BJ (cell line): ENCODE data around the gene MS4A4A. TPM values are rescaled to one million over a fixed set of nuclear protein-coding genes. Genes with fewer than 3 reads are reported as not detected.

Source experiments
- CTCF ChIA-PET: fragments of 350-600 bp; formaldehyde crosslinking; extraction: SDS; loops from one replicate; lab custom pipeline; 2021; ENCODE audit warnings: antibody characterized with exemption, inconsistent platforms; lab: Yijun Ruan, JAX
- POLR2A ChIA-PET: fragments of 300-600 bp; sonication (Branson Sonifier 250); formaldehyde crosslinking; extraction: SDS; loops from one replicate; lab custom pipeline; 2021; ENCODE audit warnings: antibody characterized with exemption; lab: Charles Lee
- DNase-seq: peaks from one replicate; pipeline ENCODE4 v3.0.0-alpha.2; 2011; ENCODE audit warnings: low read depth
- H3K27me3 ChIP-seq: 2 replicates; pipeline ENCODE4 v1.6.0; 2011; ENCODE audit warnings: low read length; ENCODE audit not compliant: control insufficient read depth, insufficient read depth
- H3K36me3 ChIP-seq: 2 replicates; pipeline ENCODE4 v1.5.1; 2011; ENCODE audit warnings: low read length; ENCODE audit not compliant: control insufficient read depth, insufficient read depth
- H3K4me3 ChIP-seq: 2 replicates; pipeline ENCODE4 v1.5.1; 2011; ENCODE audit warnings: low read depth, mild to moderate bottlenecking, control low read depth, low read length
- CTCF ChIP-seq: IDR thresholded peaks from 2 replicates; pipeline ENCODE4 v1.5.1; 2011; ENCODE audit warnings: low read depth, mild to moderate bottlenecking, control low read depth, inconsistent platforms, low read length, moderate library complexity; ENCODE audit not compliant: insufficient read depth
- polyA plus RNA-seq: library from polyadenylated mRNA; depleted of rRNA; stranded (reverse); fragments of >200 nt; gene quantifications from 2 replicates; pipeline ENCODE4 v1.2.3, GENCODE V29; 2011

The MS4A4A gene
- polyA plus RNA-seq, 1 experiment: not detected

GRCh38 chr11:60261014-60261413 lies 19.5 kb upstream of the MS4A4A start:
- POLR2A ChIA-PET: no interaction called here
- H3K4me3 ChIP-seq: no peak overlapping the region
- no peaks in the 10 kb centered on the region for H3K27me3 ChIP-seq
- CTCF ChIA-PET: no interaction called here
- no peaks in the 10 kb centered on the region for H3K36me3 ChIP-seq
- no peak for TF ChIP-seq CTCF
- DNase-seq: no peak

- ChIA-PET POLR2A (no interaction called here), CTCF (no interaction called here)
- no peak for DNase-seq
- no peak for TF ChIP-seq CTCF
- H3K36me3 ChIP-seq: no peaks in the 10 kb centered on the region
- H3K4me3 ChIP-seq: no peak overlapping the region
- no peaks in the 10 kb centered on the region for H3K27me3 ChIP-seq
Observed at GRCh38 chr11:60263402-60263801, 17.1 kb upstream of the MS4A4A start.

GRCh38 chr11:60264644-60265043 lies 15.8 kb upstream of the MS4A4A start:
- no peak overlapping the region for H3K4me3 ChIP-seq
- no peak for TF ChIP-seq CTCF
- POLR2A ChIA-PET: no interaction called here
- no peaks in the 10 kb centered on the region for H3K36me3 ChIP-seq
- no peaks in the 10 kb centered on the region for H3K27me3 ChIP-seq
- no peak for DNase-seq
- CTCF ChIA-PET: interaction anchor here (0.8 to 2.1 kb wide), 5 partner anchors 8 to 354 kb away, joined by 3 to 13 read pairs (median 4); no protein-coding TSS in a partner anchor

- no peak for DNase-seq
- no peaks in the 10 kb centered on the region for H3K36me3 ChIP-seq
- H3K4me3 ChIP-seq: no peak overlapping the region
- TF ChIP-seq CTCF: peak; percentile 61
- ChIA-PET POLR2A (no interaction called here), CTCF (interaction anchor here (0.7 to 2.1 kb wide), 8 partner anchors 7 to 354 kb away, joined by 3 to 13 read pairs (median 4); no protein-coding TSS in a partner anchor)
- H3K27me3 ChIP-seq: no peaks in the 10 kb centered on the region
Observed at GRCh38 chr11:60265373-60266214, 14.9 kb upstream of the MS4A4A start.

- TF ChIP-seq CTCF: no peak
- no peak overlapping the region for H3K4me3 ChIP-seq
- H3K36me3 ChIP-seq: no peaks in the 10 kb centered on the region
- DNase-seq: no peak
- POLR2A ChIA-PET: no interaction called here
- no peaks in the 10 kb centered on the region for H3K27me3 ChIP-seq
- CTCF ChIA-PET: no interaction called here
Observed at GRCh38 chr11:60274416-60274815, 6.0 kb upstream of the MS4A4A start.
